Type B pancreatic cell (in vitro differentiated cells): Measurements from ENCODE around the gene HECW1. TPM values are rescaled to one million over a fixed set of nuclear protein-coding genes. Genes with fewer than 3 reads are reported as not detected.

Experiments used
- DNase-seq: peaks from one replicate; pipeline ENCODE4 v3.0.0; 2021; ENCODE audit warnings: mixed read lengths; ENCODE audit not compliant: unreplicated experiment; ENCODE audit errors: extremely low spot score
- H3K27ac Mint-ChIP-seq: 2 replicates; pipeline ENCODE4 v1.8.0; 2021; ENCODE audit warnings: mild to moderate bottlenecking, mixed read lengths
- H3K27me3 Mint-ChIP-seq: 2 replicates; pipeline ENCODE4 v1.8.0; 2021; ENCODE audit warnings: mixed read lengths
- H3K36me3 Mint-ChIP-seq: 2 replicates; pipeline ENCODE4 v1.8.0; 2021; ENCODE audit warnings: mixed read lengths
- H3K4me1 Mint-ChIP-seq: one replicate; pipeline ENCODE4 v1.8.0; 2021; ENCODE audit warnings: mixed read lengths; ENCODE audit not compliant: unreplicated experiment
- H3K4me3 Mint-ChIP-seq: 2 replicates; pipeline ENCODE4 v1.8.0; 2021; ENCODE audit warnings: mild to moderate bottlenecking, mixed read lengths
- H3K9me3 Mint-ChIP-seq: 2 replicates; pipeline ENCODE4 v1.8.0; 2021; ENCODE audit warnings: mixed read lengths
- total RNA-seq: library from RNA; stranded (reverse); gene quantifications from 2 replicates; pipeline ENCODE4 v1.2.1, GENCODE V29; 2021; ENCODE audit warnings: low replicate concordance
- TF ChIP-seq, protein P1 (sequence below): fragments of 200-600 bp; sonication (generic); conservative IDR thresholded peaks from 2 replicates; pipeline ENCODE4 v1.5.0; 2021; ENCODE audit warnings: antibody characterized with exemption, mild to moderate bottlenecking

Gene HECW1
- total RNA-seq, 1 donor from 2014 or later: 1.4 TPM

DNA sequence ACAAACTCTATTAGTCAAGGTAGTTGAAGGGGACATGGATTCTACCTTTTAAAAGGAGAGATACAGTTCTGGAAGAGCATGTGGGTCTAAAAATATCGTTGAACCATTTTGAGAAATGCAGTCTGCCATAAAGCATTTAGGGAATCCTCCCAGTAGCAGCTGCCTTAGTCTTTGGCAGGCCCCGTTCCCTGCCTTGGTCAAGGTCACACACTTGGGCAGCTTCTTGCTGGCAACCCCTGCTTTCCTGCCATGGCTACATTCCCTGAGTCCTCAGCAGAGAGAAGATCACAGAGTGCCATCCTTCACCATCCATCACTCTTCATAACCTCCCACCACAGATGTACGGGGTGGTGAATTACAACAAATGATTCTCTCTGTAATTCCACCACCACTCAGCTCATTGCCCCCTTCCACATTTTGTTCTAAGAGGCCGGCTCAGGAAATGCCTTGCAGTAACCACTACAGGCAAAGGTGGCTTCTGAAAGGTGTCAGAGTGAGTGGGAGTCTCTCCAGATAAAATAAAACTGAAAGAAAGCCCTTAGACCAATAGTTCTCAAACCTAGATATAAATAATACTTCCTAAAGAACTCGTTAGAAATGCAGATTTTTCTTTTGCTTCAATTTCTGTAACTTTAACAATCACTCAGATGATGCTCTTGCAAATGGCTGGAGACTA is 349.0 kb downstream of the HECW1 start:
- Mint-ChIP-seq H3K27ac (no peak overlapping the region), H3K27me3 (peaks cover 22% of the 10 kb centered on the region), H3K36me3 (no peaks in the 10 kb centered on the region), H3K4me3 (no peak overlapping the region), H3K9me3 (no peaks in the 10 kb centered on the region), H3K4me1 (peaks cover 9% of the 10 kb centered on the region)
- DNase-seq: no peak
- TF ChIP-seq, protein P1, sequence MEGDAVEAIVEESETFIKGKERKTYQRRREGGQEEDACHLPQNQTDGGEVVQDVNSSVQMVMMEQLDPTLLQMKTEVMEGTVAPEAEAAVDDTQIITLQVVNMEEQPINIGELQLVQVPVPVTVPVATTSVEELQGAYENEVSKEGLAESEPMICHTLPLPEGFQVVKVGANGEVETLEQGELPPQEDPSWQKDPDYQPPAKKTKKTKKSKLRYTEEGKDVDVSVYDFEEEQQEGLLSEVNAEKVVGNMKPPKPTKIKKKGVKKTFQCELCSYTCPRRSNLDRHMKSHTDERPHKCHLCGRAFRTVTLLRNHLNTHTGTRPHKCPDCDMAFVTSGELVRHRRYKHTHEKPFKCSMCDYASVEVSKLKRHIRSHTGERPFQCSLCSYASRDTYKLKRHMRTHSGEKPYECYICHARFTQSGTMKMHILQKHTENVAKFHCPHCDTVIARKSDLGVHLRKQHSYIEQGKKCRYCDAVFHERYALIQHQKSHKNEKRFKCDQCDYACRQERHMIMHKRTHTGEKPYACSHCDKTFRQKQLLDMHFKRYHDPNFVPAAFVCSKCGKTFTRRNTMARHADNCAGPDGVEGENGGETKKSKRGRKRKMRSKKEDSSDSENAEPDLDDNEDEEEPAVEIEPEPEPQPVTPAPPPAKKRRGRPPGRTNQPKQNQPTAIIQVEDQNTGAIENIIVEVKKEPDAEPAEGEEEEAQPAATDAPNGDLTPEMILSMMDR: no peak

- Mint-ChIP-seq H3K27ac (no peak overlapping the region), H3K4me3 (no peak overlapping the region), H3K4me1 (peaks cover 9% of the 10 kb centered on the region), H3K36me3 (no peaks in the 10 kb centered on the region), H3K9me3 (no peaks in the 10 kb centered on the region), H3K27me3 (peaks cover 23% of the 10 kb centered on the region)
- no peak for DNase-seq
- TF ChIP-seq, protein P1: no peak
Observed at GRCh38 chr7:43462836-43463235, 350.4 kb downstream of the HECW1 start.

GRCh38 chr7:43463401-43463980 is 351.0 kb downstream of the HECW1 start:
- Mint-ChIP-seq H3K27me3 (peaks cover 23% of the 10 kb centered on the region), H3K4me1 (peaks cover 9% of the 10 kb centered on the region), H3K9me3 (no peaks in the 10 kb centered on the region), H3K4me3 (no peak overlapping the region), H3K27ac (no peak overlapping the region), H3K36me3 (no peaks in the 10 kb centered on the region)
- TF ChIP-seq, protein P1: no peak
- DNase-seq: no peak

DNA sequence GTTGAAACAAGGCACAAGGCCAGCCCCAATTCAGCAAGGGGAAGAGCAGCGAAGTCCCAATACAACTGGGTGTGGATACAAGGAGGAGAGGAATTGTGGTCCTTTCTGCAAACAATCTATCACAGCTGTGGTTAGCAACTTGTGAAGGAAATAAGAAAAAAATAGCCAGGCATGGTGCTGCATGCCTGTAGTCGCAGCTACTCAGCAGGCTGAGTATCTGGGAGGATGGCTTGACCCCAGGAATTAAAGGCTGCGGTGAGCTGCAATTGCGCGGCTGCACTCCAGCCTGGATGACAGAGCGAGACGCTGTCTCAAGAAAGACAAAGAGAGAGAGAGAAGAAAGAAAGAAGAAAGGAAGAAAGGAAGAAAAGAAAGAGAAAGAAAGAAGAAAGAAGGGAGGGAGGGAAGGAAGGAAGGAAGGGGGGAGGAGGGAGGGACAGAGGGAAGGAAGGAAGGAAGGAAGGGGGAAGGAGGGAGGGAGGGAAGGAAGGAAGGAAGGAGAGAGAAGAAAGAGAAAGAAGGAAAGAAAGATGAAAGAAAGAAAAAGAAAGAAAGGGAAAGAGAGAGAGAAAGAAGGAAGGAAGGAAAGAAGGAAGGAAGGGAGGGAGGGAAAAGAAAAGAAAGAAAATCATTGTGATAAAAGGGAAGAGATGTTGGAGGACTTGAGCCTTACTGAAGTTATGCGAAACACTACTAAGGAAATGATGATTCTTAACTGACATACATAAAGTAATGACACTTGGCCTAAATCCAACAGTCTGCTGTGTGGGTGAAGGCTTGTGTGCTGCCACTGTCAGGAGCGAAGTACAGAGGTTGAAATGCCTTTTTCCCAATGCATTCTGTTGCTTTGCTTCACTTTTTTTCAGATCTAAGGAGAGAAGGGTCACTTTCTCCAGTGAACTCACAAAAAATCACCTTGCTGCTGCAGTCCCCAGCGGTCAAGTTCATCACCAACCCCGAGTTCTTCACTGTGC is 353.4 kb downstream of the HECW1 start:
- TF ChIP-seq, protein P1: no peak
- peaks cover 23% of the 10 kb centered on the region for H3K27me3 Mint-ChIP-seq
- no peak overlapping the region for H3K4me3 Mint-ChIP-seq
- peaks cover 6% of the 10 kb centered on the region for H3K4me1 Mint-ChIP-seq
- no peak for DNase-seq
- no peaks in the 10 kb centered on the region for H3K36me3 Mint-ChIP-seq
- H3K9me3 Mint-ChIP-seq: no peaks in the 10 kb centered on the region
- no peak overlapping the region for H3K27ac Mint-ChIP-seq

GRCh38 chr7:43467406-43467805 is 355.0 kb downstream of the HECW1 start:
- no peaks in the 10 kb centered on the region for H3K36me3 Mint-ChIP-seq
- peaks cover 6% of the 10 kb centered on the region for H3K4me1 Mint-ChIP-seq
- TF ChIP-seq, protein P1: no peak
- no peaks in the 10 kb centered on the region for H3K9me3 Mint-ChIP-seq
- DNase-seq: no peak
- no peak overlapping the region for H3K27ac Mint-ChIP-seq
- H3K4me3 Mint-ChIP-seq: no peak overlapping the region
- peaks cover 23% of the 10 kb centered on the region for H3K27me3 Mint-ChIP-seq
